Fibroblast of mammary gland (primary cell): ENCODE results near the gene ITPKB.
"Not testable (repeated sequence)": the region's sequence is repeated elsewhere in the genome, so short reads cannot be mapped to it uniquely, and the experiment has no call there.

Source experiments
- DNase-seq: peaks from one replicate; pipeline ENCODE4 v3.0.0-alpha.2; 2010; ENCODE audit warnings: low read depth
- H3K4me3 ChIP-seq: 2 replicates; pipeline ENCODE4 v1.5.1; 2011; ENCODE audit warnings: low read depth, mild to moderate bottlenecking, low read length, moderate library complexity; ENCODE audit not compliant: control insufficient read depth
- CTCF ChIP-seq: conservative IDR thresholded peaks from 2 replicates; pipeline ENCODE4 v1.5.1; 2011; ENCODE audit warnings: low read depth, low read length, inconsistent platforms; ENCODE audit not compliant: control insufficient read depth, insufficient read depth

The ITPKB gene

GRCh38 chr1:226748306-226748705 is 9.2 kb upstream of the ITPKB start:
- H3K4me3 ChIP-seq: no peak overlapping the region
- no peak for DNase-seq
- TF ChIP-seq CTCF: no peak

GRCh38 chr1:226747519-226748263 is 8.6 kb upstream of the ITPKB start:
- not testable (repeated sequence) for H3K4me3 ChIP-seq, DNase-seq

GRCh38 chr1:226743259-226743658 is 4.2 kb upstream of the ITPKB start:
- no peak for TF ChIP-seq CTCF
- DNase-seq: no peak
- no peak overlapping the region for H3K4me3 ChIP-seq

- TF ChIP-seq CTCF: no peak
- no peak for DNase-seq
Measured at GRCh38 chr1:226741009-226741408, 1.9 kb upstream of the ITPKB start.

GRCh38 chr1:226739696-226740065 is 599 bp upstream of the ITPKB start:
- no peak overlapping the region for H3K4me3 ChIP-seq
- TF ChIP-seq CTCF: no peak
- DNase-seq: no peak

More at GRCh38 chr1:226741009-226741408, 1.9 kb upstream of the ITPKB start:
- no peak overlapping the region for H3K4me3 ChIP-seq

GRCh38 chr1:226738421-226738994 is 574 bp downstream of the ITPKB start:
- peak; percentile 23 for DNase-seq
- TF ChIP-seq CTCF: no peak
- peak overlapping the region; percentile 60 for H3K4me3 ChIP-seq

- TF ChIP-seq CTCF: no peak
- H3K4me3 ChIP-seq: peak overlapping the region; percentile 60
- peak; percentile 41 for DNase-seq
Measured at GRCh38 chr1:226737819-226738420, 1.2 kb downstream of the ITPKB start.
